CD4-positive, alpha-beta memory T cell (primary cell): ENCODE results near the gene L3MBTL4. TPM values are rescaled to one million over a fixed set of nuclear protein-coding genes. Genes with fewer than 3 reads are reported as not detected.

Experiments
- CTCF ChIA-PET: fragments of 350-600 bp; sonication (Branson Sonifier 250); formaldehyde crosslinking; loops from one replicate; lab custom pipeline; 2021; ENCODE audit warnings: inconsistent platforms; ENCODE audit not compliant: partially characterized antibody; lab: Charles Lee
- POLR2A ChIA-PET: fragments of 350-600 bp; sonication (Branson Sonifier 250); formaldehyde crosslinking; loops from one replicate; lab custom pipeline; 2021; ENCODE audit not compliant: partially characterized antibody; lab: Charles Lee
- DNase-seq, 5 donors: peaks; one replicate each; pipeline versions ENCODE4 v3.0.0 to v3.0.0-alpha.2; 2020 to 2022; ENCODE audit warnings: mixed read lengths in 1 of 5
- H3K27ac ChIP-seq: one replicate; pipeline ENCODE4 v1.7.0; 2013; ENCODE audit warnings: low read depth, low read length
- H3K27me3 ChIP-seq: 2 replicates; pipeline ENCODE4 v1.7.0; 2013; ENCODE audit warnings: mild to moderate bottlenecking, low read length, moderate library complexity; ENCODE audit not compliant: insufficient read depth
- H3K36me3 ChIP-seq: 2 replicates; pipeline ENCODE4 v1.7.0; 2013; ENCODE audit warnings: mild to moderate bottlenecking, low read length, moderate library complexity; ENCODE audit not compliant: insufficient read depth
- H3K4me1 ChIP-seq: 2 replicates; pipeline ENCODE4 v1.7.0; 2013; ENCODE audit warnings: mild to moderate bottlenecking, low read length, moderate library complexity; ENCODE audit not compliant: insufficient read depth
- H3K4me3 ChIP-seq, 2 donors: one replicate each; pipeline ENCODE4 v1.7.0; 2013; ENCODE audit warnings: low read length in 2 of 2, mild to moderate bottlenecking in 1 of 2
- H3K9me3 ChIP-seq, 2 donors: one replicate each; pipeline ENCODE4 v1.7.0; 2013; ENCODE audit warnings: low read length in 2 of 2, control low read depth in 1 of 2; ENCODE audit not compliant: control insufficient read depth in 1 of 2
- H3K27ac Mint-ChIP-seq, 7 donors: one replicate each; pipeline ENCODE4 v1.8.0; 2020 to 2021; ENCODE audit warnings: mixed read lengths in 7 of 7, mild to moderate bottlenecking in 6 of 7, inconsistent platforms in 3 of 7, moderate library complexity in 3 of 7
- H3K27me3 Mint-ChIP-seq, 2 donors: one replicate each; pipeline ENCODE4 v1.8.0; 2020 to 2021; ENCODE audit warnings: mixed read lengths in 2 of 2
- H3K36me3 Mint-ChIP-seq, 2 donors: one replicate each; pipeline ENCODE4 v1.8.0; 2020 to 2021; ENCODE audit warnings: mixed read lengths in 2 of 2, inconsistent platforms in 1 of 2, mild to moderate bottlenecking in 1 of 2
- H3K4me1 Mint-ChIP-seq, 4 donors: one replicate each; pipeline ENCODE4 v1.8.0; 2020 to 2021; ENCODE audit warnings: mixed read lengths in 4 of 4, mild to moderate bottlenecking in 1 of 4
- H3K4me3 Mint-ChIP-seq, 8 donors: one replicate each; pipeline ENCODE4 v1.8.0; 2020 to 2021; ENCODE audit warnings: mixed read lengths in 8 of 8, mild to moderate bottlenecking in 7 of 8, moderate library complexity in 6 of 8, inconsistent platforms in 3 of 8
- H3K9me3 Mint-ChIP-seq, 8 donors: one replicate each; pipeline ENCODE4 v1.8.0; 2020 to 2021; ENCODE audit warnings: mixed read lengths in 8 of 8, mild to moderate bottlenecking in 5 of 8, inconsistent platforms in 3 of 8, moderate library complexity in 1 of 8
- intact Hi-C: fragments of 100-400 bp; cut with micrococcal nuclease; formaldehyde crosslinking; loops from one replicate; pipeline ENCODE4 v1.15.1; 2023
- polyA plus RNA-seq, 2 donors: library from polyadenylated mRNA; unstranded; fragments of 300-500 nt; fragmentation: Illumina TruSeq; gene quantifications; one replicate each; pipeline ENCODE4 v1.2.3, GENCODE V29; 2021
- total RNA-seq, 2 experiments: library from RNA; stranded (reverse); gene quantifications; one replicate each; pipeline ENCODE4 v1.2.3, GENCODE V29; 2021

L3MBTL4 gene
- total and polyA plus RNA-seq, 4 experiments from 2014 or later = 0.49 to 0.53 TPM; not detected in 2

DNA sequence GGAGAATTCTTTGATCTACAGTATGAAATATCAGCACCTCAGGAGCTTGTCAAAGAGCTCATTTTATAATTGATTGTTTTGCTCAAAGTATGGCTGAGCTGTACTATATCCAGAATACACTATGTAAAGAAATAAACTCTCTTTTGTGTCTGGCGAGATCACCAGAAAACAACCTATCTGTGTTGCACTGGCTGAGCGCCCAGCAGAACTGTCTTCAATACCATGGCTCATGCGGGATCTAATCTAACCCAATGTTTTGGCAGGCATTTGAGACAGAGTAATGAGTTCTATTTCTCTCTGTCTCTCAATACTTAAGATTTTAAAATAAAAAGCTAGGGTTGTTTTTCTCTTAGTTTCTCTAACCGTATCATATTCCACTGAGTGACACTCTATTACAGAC is 192.4 kb downstream of the L3MBTL4 start:
- peaks cover 0 to 2% of the 10 kb centered on the region in 2 donors for H3K36me3 Mint-ChIP-seq
- CTCF ChIA-PET = no interaction called here
- no peak for DNase-seq
- intact Hi-C loops = no loop called here
- peaks cover 0 to 2% of the 10 kb centered on the region in 2 donors for H3K27me3 Mint-ChIP-seq
- Histone ChIP-seq H3K4me3 (no peak overlapping the region), H3K27me3 (no peaks in the 10 kb centered on the region), H3K27ac (no peak overlapping the region), H3K9me3 (peaks cover 0 to 3% of the 10 kb centered on the region in 2 donors), H3K36me3 (no peaks in the 10 kb centered on the region), H3K4me1 (no peaks in the 10 kb centered on the region)
- POLR2A ChIA-PET = no interaction called here
- no peak overlapping the region for H3K27ac Mint-ChIP-seq
- H3K4me1 Mint-ChIP-seq = no peaks in the 10 kb centered on the region
- H3K9me3 Mint-ChIP-seq = peaks cover 0 to 18% (median 9%) of the 10 kb centered on the region in 8 donors
- H3K4me3 Mint-ChIP-seq = no peak overlapping the region

DNA sequence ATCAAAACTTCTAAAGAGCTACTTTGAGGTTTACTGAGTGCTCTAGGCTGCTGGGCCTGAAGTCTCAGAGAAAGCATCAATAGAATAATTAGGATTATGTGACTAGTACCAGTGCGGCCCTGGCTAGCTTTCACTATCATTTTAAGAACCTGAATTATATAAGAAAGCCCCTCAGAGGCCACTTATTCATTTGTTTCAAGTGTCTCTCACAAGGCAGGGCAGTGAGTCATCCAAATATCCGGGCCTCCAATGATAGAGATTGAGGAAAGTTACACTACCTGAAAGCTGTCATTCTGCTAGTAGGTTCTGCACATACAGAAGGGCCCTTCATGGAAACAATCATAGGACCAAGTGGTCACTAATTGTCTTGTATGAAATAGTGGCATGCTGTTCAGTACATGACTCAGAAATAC is 193.1 kb downstream of the L3MBTL4 start:
- no peak overlapping the region for H3K27ac Mint-ChIP-seq
- no peak overlapping the region for H3K4me3 Mint-ChIP-seq
- peaks cover 0 to 2% of the 10 kb centered on the region in 2 donors for H3K36me3 Mint-ChIP-seq

DNA sequence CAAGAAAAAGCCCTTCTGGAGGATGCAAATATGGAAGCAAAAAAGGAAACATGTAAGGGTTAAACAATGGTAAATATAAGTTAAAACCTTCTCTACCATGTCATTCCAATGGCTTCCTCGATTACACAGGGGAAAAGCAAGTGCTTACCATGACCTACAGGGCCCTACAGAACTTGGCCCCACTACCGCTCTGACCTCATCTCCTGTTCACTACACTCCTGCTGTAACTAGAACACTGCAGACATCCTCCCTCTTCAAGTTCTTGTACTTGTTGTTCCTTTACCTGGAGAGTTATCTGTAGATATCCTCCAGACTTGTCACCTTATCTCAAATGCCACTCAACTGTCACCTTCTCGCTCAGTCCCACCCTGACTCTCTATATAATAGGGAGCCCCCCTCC is 194.6 kb downstream of the L3MBTL4 start:
- H3K4me3 Mint-ChIP-seq = no peak overlapping the region
- H3K4me3 ChIP-seq = no peak overlapping the region
- H3K27ac Mint-ChIP-seq = no peak overlapping the region
- H3K9me3 Mint-ChIP-seq = peaks cover 0 to 16% (median 6%) of the 10 kb centered on the region in 8 donors
- peaks cover 0 to 3% of the 10 kb centered on the region in 2 donors for H3K9me3 ChIP-seq
- H3K36me3 Mint-ChIP-seq = peaks cover 0 to 2% of the 10 kb centered on the region in 2 donors
- no peak for DNase-seq
- no peaks in the 10 kb centered on the region for H3K36me3 ChIP-seq
- no peaks in the 10 kb centered on the region for H3K4me1 ChIP-seq
- no peak overlapping the region for H3K27ac ChIP-seq
- ChIA-PET CTCF (no interaction called here), POLR2A (no interaction called here)
- H3K4me1 Mint-ChIP-seq = no peaks in the 10 kb centered on the region
- peaks cover 0 to 2% of the 10 kb centered on the region in 2 donors for H3K27me3 Mint-ChIP-seq
- H3K27me3 ChIP-seq = no peaks in the 10 kb centered on the region
- intact Hi-C loops = no loop called here

More for the DNA sequence above, 193.1 kb downstream of the L3MBTL4 start:
- POLR2A ChIA-PET = no interaction called here
- Histone ChIP-seq H3K4me3 (no peak overlapping the region), H3K36me3 (no peaks in the 10 kb centered on the region), H3K4me1 (no peaks in the 10 kb centered on the region), H3K27ac (no peak overlapping the region), H3K27me3 (no peaks in the 10 kb centered on the region), H3K9me3 (peaks cover 0 to 3% of the 10 kb centered on the region in 2 donors)
- Mint-ChIP-seq H3K9me3 (peaks cover 0 to 18% (median 9%) of the 10 kb centered on the region in 8 donors), H3K4me1 (no peaks in the 10 kb centered on the region), H3K27me3 (peaks cover 0 to 2% of the 10 kb centered on the region in 2 donors)
- CTCF ChIA-PET = no interaction called here
- intact Hi-C loops = no loop called here
- no peak for DNase-seq

DNA sequence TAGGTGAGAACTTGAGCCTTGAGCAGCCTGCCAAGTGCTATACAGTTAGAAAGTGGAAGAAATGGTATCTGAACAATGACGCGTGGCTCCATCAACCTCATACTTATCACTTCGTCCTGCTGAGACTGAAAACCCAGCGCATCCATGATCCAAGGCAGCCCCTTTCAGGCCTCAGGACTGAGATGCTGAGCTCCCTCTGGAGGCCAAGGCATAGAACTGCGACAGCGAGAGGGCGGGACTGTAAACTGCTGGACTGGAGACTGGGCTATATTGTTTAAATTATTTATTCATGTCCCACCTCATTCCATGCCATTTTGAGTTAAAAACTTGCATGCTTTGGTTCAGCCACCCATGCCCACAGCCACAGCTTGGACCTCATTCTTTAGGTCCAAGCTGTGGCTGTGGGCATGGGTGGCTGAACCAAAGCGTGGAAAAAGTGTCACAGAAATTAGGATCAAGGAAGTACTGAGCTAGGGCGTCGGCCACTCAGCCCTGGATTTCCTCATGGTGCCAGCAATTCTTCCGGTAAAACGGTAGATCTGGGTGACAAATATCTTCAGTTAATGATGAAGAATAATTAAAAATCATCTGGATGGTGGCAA is 195.5 kb downstream of the L3MBTL4 start:
- peaks cover 0 to 3% of the 10 kb centered on the region in 2 donors for H3K9me3 ChIP-seq
- Mint-ChIP-seq H3K27me3 (peaks cover 0 to 2% of the 10 kb centered on the region in 2 donors), H3K36me3 (peaks cover 0 to 2% of the 10 kb centered on the region in 2 donors), H3K27ac (no peak overlapping the region), H3K4me3 (no peak overlapping the region), H3K4me1 (no peaks in the 10 kb centered on the region), H3K9me3 (peaks cover 0 to 9% (median 3%) of the 10 kb centered on the region in 8 donors)
- H3K36me3 ChIP-seq = no peaks in the 10 kb centered on the region
- no peaks in the 10 kb centered on the region for H3K4me1 ChIP-seq
- ChIA-PET POLR2A (no interaction called here), CTCF (no interaction called here)
- no peak overlapping the region for H3K4me3 ChIP-seq
- H3K27ac ChIP-seq = no peak overlapping the region
- intact Hi-C loops = no loop called here
- DNase-seq = no peak
- no peaks in the 10 kb centered on the region for H3K27me3 ChIP-seq

DNA sequence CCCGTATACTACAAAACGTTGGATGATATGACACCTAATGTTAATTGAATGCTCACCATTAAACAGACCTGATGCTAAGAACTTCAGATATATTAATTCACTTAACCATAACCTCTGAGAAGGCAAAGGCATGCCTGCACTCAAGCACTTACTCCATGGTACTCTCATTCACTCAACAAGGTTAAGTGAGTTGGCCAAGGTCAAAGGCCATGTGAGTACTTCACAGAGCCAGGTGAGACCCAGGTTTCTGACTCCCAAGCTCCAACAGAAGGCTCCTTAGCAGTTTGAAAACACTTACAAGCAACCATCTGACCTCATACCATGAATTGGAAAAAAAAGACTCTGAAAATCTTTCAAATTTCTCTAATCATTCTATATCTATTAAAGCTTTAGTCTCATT is 198.8 kb downstream of the L3MBTL4 start:
- H3K4me3 Mint-ChIP-seq = no peak overlapping the region
- H3K36me3 ChIP-seq = no peaks in the 10 kb centered on the region
- POLR2A ChIA-PET = no interaction called here

DNA sequence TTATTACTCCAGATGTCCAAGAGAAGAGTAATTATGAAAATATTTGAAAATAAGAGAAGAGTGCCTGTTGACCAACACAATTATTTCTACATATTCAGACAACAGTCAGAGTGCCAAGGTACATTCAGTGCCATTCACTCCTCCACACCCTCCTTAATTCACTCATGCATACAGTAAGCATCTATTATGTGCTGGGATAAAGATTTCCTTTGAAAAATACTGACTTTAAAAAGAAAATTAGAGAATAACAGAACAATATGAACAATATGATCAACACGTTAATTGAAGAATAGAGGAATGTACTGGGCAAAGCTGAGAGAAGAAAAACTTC is 203.6 kb downstream of the L3MBTL4 start:
- Mint-ChIP-seq H3K36me3 (no peaks in the 10 kb centered on the region), H3K27ac (no peak overlapping the region), H3K27me3 (no peaks in the 10 kb centered on the region), H3K4me1 (no peaks in the 10 kb centered on the region), H3K4me3 (no peak overlapping the region), H3K9me3 (peaks cover 0 to 10% (median under 1%) of the 10 kb centered on the region in 8 donors)
- no peaks in the 10 kb centered on the region for H3K36me3 ChIP-seq
- H3K27me3 ChIP-seq = no peaks in the 10 kb centered on the region
- intact Hi-C loops = no loop called here
- ChIA-PET POLR2A (no interaction called here), CTCF (no interaction called here)
- H3K4me1 ChIP-seq = no peaks in the 10 kb centered on the region
- H3K9me3 ChIP-seq = no peaks in the 10 kb centered on the region
- no peak overlapping the region for H3K27ac ChIP-seq
- no peak for DNase-seq
- H3K4me3 ChIP-seq = no peak overlapping the region

More for the DNA sequence above, 198.8 kb downstream of the L3MBTL4 start:
- intact Hi-C loops = no loop called here
- Histone ChIP-seq H3K27ac (no peak overlapping the region), H3K4me3 (no peak overlapping the region), H3K4me1 (no peaks in the 10 kb centered on the region), H3K9me3 (no peaks in the 10 kb centered on the region), H3K27me3 (no peaks in the 10 kb centered on the region)
- Mint-ChIP-seq H3K27me3 (peaks cover 0 to 2% of the 10 kb centered on the region in 2 donors), H3K9me3 (peaks cover 0 to 7% (median 3%) of the 10 kb centered on the region in 8 donors), H3K27ac (no peak overlapping the region), H3K36me3 (peaks cover 0 to 2% of the 10 kb centered on the region in 2 donors), H3K4me1 (no peaks in the 10 kb centered on the region)
- CTCF ChIA-PET = no interaction called here
- DNase-seq = no peak

DNA sequence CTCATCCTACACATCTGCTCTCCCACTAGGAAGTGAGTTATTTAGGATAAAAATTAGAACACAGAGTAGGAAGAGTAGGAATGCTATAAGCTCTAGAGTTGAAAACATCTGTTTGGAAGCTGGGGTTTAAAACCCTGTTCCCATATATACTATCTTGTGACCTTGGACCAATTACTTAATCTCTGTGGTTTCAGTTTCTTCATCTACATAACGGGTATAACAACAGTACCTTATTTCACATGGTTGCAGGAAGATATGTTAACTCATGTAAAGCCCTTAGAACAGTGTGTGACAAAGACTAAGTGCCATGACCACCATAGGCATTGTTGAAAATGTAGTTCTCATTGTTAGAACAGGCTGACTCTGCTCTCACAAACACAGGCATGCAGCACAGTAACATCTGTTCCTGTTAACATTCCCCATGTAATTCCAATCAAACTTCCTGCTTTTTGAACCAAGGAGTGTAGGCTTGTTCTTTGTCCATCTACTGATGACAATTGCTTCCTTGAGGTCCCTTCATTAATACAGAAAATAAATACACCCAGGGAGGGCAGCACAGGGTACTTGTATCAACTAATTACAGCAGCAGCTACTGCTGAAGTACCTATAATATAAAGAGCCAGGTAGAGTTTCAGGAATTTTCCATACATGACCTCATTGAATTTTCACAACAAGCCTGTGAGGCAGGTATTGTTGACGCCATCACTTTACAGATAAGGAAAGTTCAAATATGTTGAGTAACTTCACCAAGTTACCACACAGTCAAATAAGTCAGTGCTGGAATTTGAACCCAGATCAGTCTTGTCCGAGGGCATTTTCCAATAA is 204.2 kb downstream of the L3MBTL4 start:
- CTCF ChIA-PET = no interaction called here
- Mint-ChIP-seq H3K4me1 (no peaks in the 10 kb centered on the region), H3K9me3 (peaks cover 0 to 10% (median under 1%) of the 10 kb centered on the region in 8 donors), H3K27ac (no peak overlapping the region), H3K4me3 (no peak overlapping the region), H3K36me3 (no peaks in the 10 kb centered on the region), H3K27me3 (no peaks in the 10 kb centered on the region)
- Histone ChIP-seq H3K4me1 (no peaks in the 10 kb centered on the region), H3K27me3 (no peaks in the 10 kb centered on the region), H3K27ac (no peak overlapping the region), H3K36me3 (no peaks in the 10 kb centered on the region), H3K4me3 (no peak overlapping the region), H3K9me3 (no peaks in the 10 kb centered on the region)
- intact Hi-C loops = no loop called here
- no peak for DNase-seq
- POLR2A ChIA-PET = no interaction called here
